Measurements from ENCODE around the gene FUT7.

Gene FUT7

GRCh38 chr9:137049544-137050449 is 17.9 kb upstream of the FUT7 start:
- peak; percentile 23 for DNase-seq (ENCODE audit: low read depth, low spot score)
- TF ChIP-seq CTCF (IDR thresholded peaks at IDR 0.05; ENCODE audit: low read depth, low read length): peak; percentile 63

GRCh38 chr9:137048655-137049543 is 17.0 kb upstream of the FUT7 start:
- TF ChIP-seq CTCF (IDR thresholded peaks at IDR 0.05; ENCODE audit: low read depth, low read length): no peak
- DNase-seq (ENCODE audit: low read depth, low spot score): no peak
- in situ Hi-C loops (cut with HindIII; ENCODE audit: low sequenced_read_pairs): loop anchor here (25.0 kb wide), 1 partner anchor 112 kb away; the partner anchor contains the start of genes C8G and FBXW5
- H3K4me3 ChIP-seq (ENCODE audit: low read depth, low read length): no peak overlapping the region

More at GRCh38 chr9:137049544-137050449, 17.9 kb upstream of the FUT7 start:
- in situ Hi-C loops (cut with HindIII; ENCODE audit: low sequenced_read_pairs): loop anchor here (25.0 kb wide), 1 partner anchor 112 kb away; the partner anchor contains the start of genes C8G and FBXW5
- no peak overlapping the region for H3K4me3 ChIP-seq (ENCODE audit: low read depth, low read length)

GRCh38 chr9:137046088-137046787 is 14.3 kb upstream of the FUT7 start, which contains the start of gene NPDC1:
Gene NPDC1 (minus strand): TSS chr9:137046177. CDS start chr9:137045989, 188 bp downstream.
- peak within 1 kb of the TSS; percentile 47 for H3K4me3 ChIP-seq (ENCODE audit: low read depth, low read length)
- DNase-seq (ENCODE audit: low read depth, low spot score): peak; percentile 62
- peak; percentile 96 for TF ChIP-seq CTCF (IDR thresholded peaks at IDR 0.05; ENCODE audit: low read depth, low read length)
- in situ Hi-C loops (cut with HindIII; ENCODE audit: low sequenced_read_pairs): loop anchor here (25.0 kb wide), 1 partner anchor 109 kb away; the partner anchor contains the start of genes C8G and FBXW5

GRCh38 chr9:137045294-137046087 is 13.6 kb upstream of the FUT7 start:
- in situ Hi-C loops (cut with HindIII; ENCODE audit: low sequenced_read_pairs): loop anchor here (25.0 kb wide), 1 partner anchor 108 kb away; the partner anchor contains the start of genes C8G and FBXW5
- DNase-seq (ENCODE audit: low read depth, low spot score): peak; percentile 38
- TF ChIP-seq CTCF (IDR thresholded peaks at IDR 0.05; ENCODE audit: low read depth, low read length): no peak
- peak overlapping the region; percentile 47 for H3K4me3 ChIP-seq (ENCODE audit: low read depth, low read length)

GRCh38 chr9:137044502-137045177 is 12.8 kb upstream of the FUT7 start:
- peak overlapping the region; percentile 45 for H3K4me3 ChIP-seq (ENCODE audit: low read depth, low read length)
- DNase-seq (ENCODE audit: low read depth, low spot score): no peak
- TF ChIP-seq CTCF (IDR thresholded peaks at IDR 0.05; ENCODE audit: low read depth, low read length): no peak
- in situ Hi-C loops (cut with HindIII; ENCODE audit: low sequenced_read_pairs): loop anchor here (25.0 kb wide), 1 partner anchor 107 kb away; the partner anchor contains the start of genes C8G and FBXW5

Measured in astrocyte of the spinal cord (primary cell).